ENCODE results near the gene SF3A1.

DNA sequence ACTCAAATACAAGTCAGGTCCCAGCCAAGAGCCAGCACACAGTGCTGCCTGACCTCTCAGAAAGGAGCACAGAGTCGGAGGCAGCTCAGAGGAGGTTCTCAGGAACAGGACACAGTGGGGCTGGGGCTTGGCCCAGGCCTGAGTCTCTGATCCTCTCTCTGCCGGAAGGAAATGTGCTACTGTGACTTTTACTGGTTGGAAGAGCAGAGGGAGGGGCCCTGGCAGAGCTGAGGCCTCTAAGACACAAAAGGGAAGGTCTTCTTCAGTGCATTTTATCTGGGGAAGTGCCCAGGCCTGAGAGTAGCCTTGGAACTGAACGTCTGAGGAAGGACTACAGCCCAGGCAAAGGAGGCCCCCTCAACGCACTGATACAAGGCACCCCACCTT, 51.2 kb downstream of the SF3A1 start:
- TF ChIP-seq, protein P1, sequence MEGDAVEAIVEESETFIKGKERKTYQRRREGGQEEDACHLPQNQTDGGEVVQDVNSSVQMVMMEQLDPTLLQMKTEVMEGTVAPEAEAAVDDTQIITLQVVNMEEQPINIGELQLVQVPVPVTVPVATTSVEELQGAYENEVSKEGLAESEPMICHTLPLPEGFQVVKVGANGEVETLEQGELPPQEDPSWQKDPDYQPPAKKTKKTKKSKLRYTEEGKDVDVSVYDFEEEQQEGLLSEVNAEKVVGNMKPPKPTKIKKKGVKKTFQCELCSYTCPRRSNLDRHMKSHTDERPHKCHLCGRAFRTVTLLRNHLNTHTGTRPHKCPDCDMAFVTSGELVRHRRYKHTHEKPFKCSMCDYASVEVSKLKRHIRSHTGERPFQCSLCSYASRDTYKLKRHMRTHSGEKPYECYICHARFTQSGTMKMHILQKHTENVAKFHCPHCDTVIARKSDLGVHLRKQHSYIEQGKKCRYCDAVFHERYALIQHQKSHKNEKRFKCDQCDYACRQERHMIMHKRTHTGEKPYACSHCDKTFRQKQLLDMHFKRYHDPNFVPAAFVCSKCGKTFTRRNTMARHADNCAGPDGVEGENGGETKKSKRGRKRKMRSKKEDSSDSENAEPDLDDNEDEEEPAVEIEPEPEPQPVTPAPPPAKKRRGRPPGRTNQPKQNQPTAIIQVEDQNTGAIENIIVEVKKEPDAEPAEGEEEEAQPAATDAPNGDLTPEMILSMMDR (IDR thresholded peaks at IDR 0.05; ENCODE audit: extremely low read depth in 1 of 2, insufficient read depth in 1 of 2, low read depth in 1 of 2, low read length in 2 of 2): no peak
- no peak for TF ChIP-seq POLR2AphosphoS5 (IDR thresholded peaks at IDR 0.05; ENCODE audit: insufficient read depth, low read depth, low read length)
- TF ChIP-seq POLR2A (IDR thresholded peaks at IDR 0.05; ENCODE audit: low read depth, low read length): peak; percentile 41
- no peak for TF ChIP-seq EZH2 (IDR thresholded peaks at IDR 0.05; ENCODE audit: borderline replicate concordance, low read depth, low read length, severe bottlenecking)
- no peak for TF ChIP-seq FOS (IDR thresholded peaks at IDR 0.05; ENCODE audit: borderline replicate concordance, insufficient read depth, low read length)
- TF ChIP-seq MYC (IDR thresholded peaks at IDR 0.05; ENCODE audit: low read depth, low read length): no peak
- TF ChIP-seq, protein P2, sequence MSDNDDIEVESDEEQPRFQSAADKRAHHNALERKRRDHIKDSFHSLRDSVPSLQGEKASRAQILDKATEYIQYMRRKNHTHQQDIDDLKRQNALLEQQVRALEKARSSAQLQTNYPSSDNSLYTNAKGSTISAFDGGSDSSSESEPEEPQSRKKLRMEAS (IDR thresholded peaks at IDR 0.05; ENCODE audit: insufficient read depth, insufficient read length): no peak
- TF ChIP-seq GATA2 (IDR thresholded peaks at IDR 0.05; ENCODE audit: insufficient read depth, insufficient read length, low read depth, low read length): no peak
- TF ChIP-seq JUN (IDR thresholded peaks at IDR 0.05; ENCODE audit: borderline replicate concordance, insufficient read depth, insufficient read length, low read depth): no peak
